H1 (cell line): ENCODE results near the gene TIAM2. TPM values are rescaled to one million over a fixed set of nuclear protein-coding genes. Genes with fewer than 3 reads are reported as not detected.

Experiments used
- CTCF ChIA-PET: fragments of 300-600 bp; sonication (Branson Sonifier 250); formaldehyde crosslinking; loops from one replicate; lab custom pipeline; 2021; ENCODE audit not compliant: partially characterized antibody; lab: Charles Lee
- POLR2A ChIA-PET: fragments of 300-600 bp; sonication (Branson Sonifier 250); formaldehyde crosslinking; loops from one replicate; lab custom pipeline; 2021; ENCODE audit warnings: inconsistent platforms; ENCODE audit not compliant: partially characterized antibody; lab: Charles Lee
- DNase-seq, 2 experiments: peaks; one replicate each; pipeline versions ENCODE4 v3.0.0 to v3.0.0-alpha.2; 2010 to 2022; ENCODE audit warnings: low spot score in 2 of 2, low read depth in 1 of 2, mixed read lengths in 1 of 2
- FAIRE-seq: peaks from 2 replicates; lab custom pipeline; 2011; peaks lifted over from hg19 to GRCh38; lab: Jason Lieb, UNC
- H2AFZ ChIP-seq: 2 replicates; pipeline ENCODE4 v1.8.1; 2012; ENCODE audit warnings: low read length, inconsistent platforms
- H2AK5ac ChIP-seq: 2 replicates; pipeline ENCODE4 v1.6.1; 2013; ENCODE audit warnings: low read depth, low read length
- H2BK120ac ChIP-seq: replicated peaks from 2 replicates; pipeline ENCODE3; 2013; ENCODE audit warnings: low read depth, low read length, inconsistent platforms
- H2BK12ac ChIP-seq: 2 replicates; pipeline ENCODE4 v1.6.1; 2013; ENCODE audit warnings: low read depth, low read length
- H2BK15ac ChIP-seq: 2 replicates; pipeline ENCODE4 v1.6.1; 2013; ENCODE audit warnings: low read length
- H2BK20ac ChIP-seq: 2 replicates; pipeline ENCODE4 v1.6.1; 2013; ENCODE audit warnings: low read length
- H2BK5ac ChIP-seq: 2 replicates; pipeline ENCODE4 v1.6.1; 2013; ENCODE audit warnings: low read depth, low read length
- H3K14ac ChIP-seq: 2 replicates; pipeline ENCODE4 v1.6.1; 2013; ENCODE audit warnings: inconsistent platforms; ENCODE audit not compliant: insufficient read length
- H3K18ac ChIP-seq: 2 replicates; pipeline ENCODE4 v1.6.1; 2013; ENCODE audit warnings: low read length; ENCODE audit errors: extremely low read depth
- H3K23ac ChIP-seq: 2 replicates; pipeline ENCODE4 v1.6.1; 2013; ENCODE audit warnings: inconsistent platforms; ENCODE audit not compliant: insufficient read length
- H3K23me2 ChIP-seq: 2 replicates; pipeline ENCODE4 v1.6.1; 2013; ENCODE audit warnings: low read depth, low read length
- H3K27ac ChIP-seq: 2 replicates; pipeline ENCODE4 v1.6.1; 2011; ENCODE audit warnings: low read depth, low read length, inconsistent platforms
- H3K27me3 ChIP-seq, 4 experiments: replicated peaks in 1 of 4; 1 replicate in 1 of 4; 2 replicates in 3 of 4; pipeline versions ENCODE4 v1.6.1 to v1.8.1; 2011 to 2013; ENCODE audit warnings: low read length in 3 of 4, mild to moderate bottlenecking in 3 of 4, inconsistent platforms in 2 of 4, mixed read lengths in 2 of 4, moderate library complexity in 1 of 4; ENCODE audit not compliant: control insufficient read depth in 3 of 4, insufficient read depth in 3 of 4; ENCODE audit errors: extremely low read depth in 1 of 4
- H3K36me3 ChIP-seq, 4 experiments: 2 replicates each; pipeline versions ENCODE4 v1.6.1 to v1.8.1; 2011 to 2013; ENCODE audit warnings: mild to moderate bottlenecking in 4 of 4, low read length in 3 of 4, moderate library complexity in 2 of 4, control low read depth in 1 of 4, inconsistent platforms in 1 of 4; ENCODE audit not compliant: insufficient read depth in 4 of 4, control insufficient read depth in 2 of 4
- H3K4ac ChIP-seq: replicated peaks from 2 replicates; pipeline ENCODE3; 2013; ENCODE audit warnings: low read length, low read depth, mixed read lengths, inconsistent platforms; ENCODE audit not compliant: insufficient read length
- H3K4me1 ChIP-seq, 4 experiments: replicated peaks in 1 of 4; 1 replicate in 1 of 4; 2 replicates in 3 of 4; pipeline versions ENCODE4 v1.6.1 to v1.8.1; 2011 to 2013; ENCODE audit warnings: low read length in 3 of 4, inconsistent platforms in 2 of 4, mixed read lengths in 1 of 4; ENCODE audit not compliant: insufficient read depth in 4 of 4, control insufficient read depth in 3 of 4
- H3K4me2 ChIP-seq, 2 experiments: 2 replicates each; pipeline versions ENCODE4 v1.6.1 to v1.8.1; 2011 to 2013; ENCODE audit warnings: low read depth in 2 of 2, low read length in 2 of 2, control low read depth in 1 of 2, inconsistent platforms in 1 of 2, mild to moderate bottlenecking in 1 of 2; ENCODE audit not compliant: insufficient read depth in 1 of 2
- H3K4me3 ChIP-seq, 4 experiments: fragments of 200-600, 300-600 bp in 1 of 4; sonication (generic), shearing (Covaris generic), sonication (Bioruptor Twin) in 1 of 4; 2 replicates each; pipeline versions ENCODE4 v1.5.1 to v1.8.1; 2011 to 2016; ENCODE audit warnings: low read length in 4 of 4, low read depth in 3 of 4, control low read depth in 2 of 4, inconsistent platforms in 2 of 4, mild to moderate bottlenecking in 2 of 4, mixed read lengths in 1 of 4, moderate library complexity in 1 of 4; ENCODE audit not compliant: insufficient read depth in 2 of 4; ENCODE audit errors: extremely low read depth in 1 of 4
- H3K56ac ChIP-seq: replicated peaks from 2 replicates; pipeline ENCODE3; 2013; ENCODE audit warnings: low read depth, mild to moderate bottlenecking, mixed read lengths, low read length, inconsistent platforms; ENCODE audit not compliant: insufficient read length
- H3K79me1 ChIP-seq: 2 replicates; pipeline ENCODE4 v1.6.1; 2013; ENCODE audit warnings: low read depth, low read length, control low read depth
- H3K79me2 ChIP-seq, 2 experiments: 2 replicates each; pipeline versions ENCODE4 v1.6.1 to v1.8.1; 2012 to 2013; ENCODE audit warnings: low read length in 2 of 2, mild to moderate bottlenecking in 2 of 2, inconsistent platforms in 1 of 2; ENCODE audit not compliant: insufficient read depth in 2 of 2, control insufficient read depth in 1 of 2
- H3K9ac ChIP-seq, 4 experiments: replicated peaks in 1 of 4; 1 replicate in 1 of 4; 2 replicates in 3 of 4; pipeline versions ENCODE4 v1.6.1 to v1.8.1; 2011 to 2013; ENCODE audit warnings: low read depth in 3 of 4, low read length in 3 of 4, control low read depth in 2 of 4, mild to moderate bottlenecking in 2 of 4, moderate library complexity in 2 of 4, inconsistent platforms in 1 of 4; ENCODE audit errors: extremely low read depth in 1 of 4
- H3K9me3 ChIP-seq, 2 experiments: 2 replicates each; pipeline versions ENCODE4 v1.6.1 to v1.8.1; 2012 to 2013; ENCODE audit warnings: mild to moderate bottlenecking in 2 of 2, moderate library complexity in 2 of 2, control low read depth in 1 of 2, inconsistent platforms in 1 of 2, low read depth in 1 of 2, low read length in 1 of 2, mixed read lengths in 1 of 2; ENCODE audit not compliant: insufficient read depth in 2 of 2
- H4K20me1 ChIP-seq, 2 experiments: replicated peaks in 1 of 2; 2 replicates each; pipeline versions ENCODE3 to v1.8.1; 2011 to 2013; ENCODE audit warnings: inconsistent platforms in 2 of 2, low read length in 2 of 2, mild to moderate bottlenecking in 1 of 2; ENCODE audit not compliant: insufficient read depth in 2 of 2, control insufficient read depth in 1 of 2
- H4K5ac ChIP-seq: 2 replicates; pipeline ENCODE4 v1.6.1; 2013; ENCODE audit warnings: low read length, low read depth, mixed read lengths, inconsistent platforms; ENCODE audit not compliant: insufficient read length
- H4K8ac ChIP-seq: 2 replicates; pipeline ENCODE4 v1.8.0; 2013; ENCODE audit warnings: mild to moderate bottlenecking, moderate library complexity, low read length, inconsistent platforms; ENCODE audit not compliant: insufficient read depth; ENCODE audit errors: extremely low read depth
- H4K91ac ChIP-seq: replicated peaks from 2 replicates; pipeline ENCODE3; 2013; ENCODE audit warnings: low read length, mixed read lengths, inconsistent platforms; ENCODE audit not compliant: insufficient read length
- CHD1 ChIP-seq: IDR thresholded peaks from 2 replicates; pipeline ENCODE4 v1.6.1; 2012; ENCODE audit warnings: low read depth, low read length, improper control_type of control experiment
- RAD21 ChIP-seq, 2 experiments: IDR thresholded peaks in 1 of 2; conservative IDR thresholded peaks in 1 of 2; 2 replicates each; pipeline ENCODE4 v1.6.1; 2011; ENCODE audit warnings: low read depth in 2 of 2, low read length in 2 of 2, improper control_type of control experiment in 1 of 2, inconsistent platforms in 1 of 2, mild to moderate bottlenecking in 1 of 2, moderate library complexity in 1 of 2
- RNF2 ChIP-seq: fragments of 200-900, 300-1000 bp; sonication (generic); IDR thresholded peaks from 2 replicates; pipeline ENCODE4 v1.7.1; 2016; ENCODE audit warnings: borderline replicate concordance, low read depth, mild to moderate bottlenecking, antibody characterized with exemption, low read length; ENCODE audit not compliant: poor library complexity, severe bottlenecking; ENCODE audit errors: missing control alignments
- SP1 ChIP-seq: IDR thresholded peaks from 2 replicates; pipeline ENCODE4 v1.6.1; 2011; ENCODE audit warnings: low read depth, low read length
- WGBS, 2 experiments: shearing (Covaris generic) in 1 of 2; methylation state at CpG; one replicate each; pipeline versions ENCODE4 v1.1.6 to v1.1.7; 2013 to 2015; ENCODE audit warnings: low lambda C conversion rate in 2 of 2, mixed read lengths in 2 of 2, inconsistent platforms in 1 of 2, low coverage in 1 of 2, missing lambda C conversion rate in 1 of 2; ENCODE audit not compliant: insufficient replicate concordance in 2 of 2, insufficient coverage in 1 of 2, insufficient read length in 1 of 2; ENCODE audit errors: extremely low coverage in 1 of 2, missing lambda C conversion rate in 1 of 2; 5-methylcytosine and 5-hydroxymethylcytosine counted together
- polyA plus RNA-seq, 7 experiments: library from polyadenylated mRNA; depleted of rRNA in 3 of 7; stranded (reverse) in 5 of 7; unstranded in 2 of 7; fragments of >200 nt in 5 of 7; fragments of 200-250 nt in 2 of 7; gene quantifications; 1 replicate in 5 of 7; 2 replicates in 1 of 7; 4 replicates in 1 of 7; pipeline versions ENCODE4 v1.2.1 to v1.2.3, GENCODE V29; 2011 to 2013; ENCODE audit warnings: missing spikeins in 2 of 7, mixed read lengths in 2 of 7
- total RNA-seq: library from RNA; stranded (reverse); fragmentation: NEBNext Ultra II Directional; extraction: Animal tissue kit (Norgen Biotek cat#: 25700); gene quantifications from 2 replicates; pipeline ENCODE4 v1.2.1, GENCODE V29; 2021
- TF ChIP-seq, protein P1 (sequence below): IDR thresholded peaks from 2 replicates; pipeline ENCODE4 v1.6.1; 2012; ENCODE audit warnings: inconsistent platforms

Gene TIAM2
- total and polyA plus RNA-seq, 2 of the 8 experiments (the other 6 are each of a cell fraction or from before 2014, with no cell fraction given): 7.4 to 23.9 TPM

DNA sequence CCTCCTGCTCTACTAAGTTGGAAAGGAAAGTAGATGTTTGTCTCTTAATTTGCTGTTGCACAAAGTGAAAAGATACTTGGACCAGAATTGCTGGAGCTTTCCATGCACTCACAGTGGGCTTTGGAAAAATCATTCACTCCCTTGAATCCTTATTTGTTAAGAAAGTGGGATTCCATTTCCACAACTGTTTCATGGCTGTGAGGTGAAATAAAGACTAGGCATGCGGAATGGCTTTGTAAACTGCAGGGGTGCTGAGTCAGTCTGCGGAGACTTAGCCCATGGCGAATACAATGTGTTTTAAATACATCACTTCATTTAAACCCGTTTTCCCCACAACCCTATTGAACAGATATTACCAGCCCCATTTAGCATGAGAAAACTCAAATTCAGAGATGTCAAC is 231.9 kb downstream of the TIAM2 start:
- WGBS, 2 experiments: 70% methylated on average over 4 of the region's 4 CpGs; no CpG with 5 or more reads in 1 of the 2 experiments
- H3K9ac ChIP-seq: no peak overlapping the region
- no peaks in the 10 kb centered on the region for H3K9me3 ChIP-seq
- no peaks in the 10 kb centered on the region for H3K79me2 ChIP-seq
- no peaks in the 10 kb centered on the region for H3K27me3 ChIP-seq
- H3K4ac ChIP-seq: no peak overlapping the region
- H3K4me2 ChIP-seq: no peak overlapping the region
- H3K18ac ChIP-seq: no peak overlapping the region
- no peaks in the 10 kb centered on the region for H3K36me3 ChIP-seq
- H3K56ac ChIP-seq: no peak overlapping the region
- no peak overlapping the region for H2AK5ac ChIP-seq
- CTCF ChIA-PET: interaction anchor here (0.6 to 2.9 kb wide), 4 partner anchors 14 to 49 kb away, joined by 3 to 14 read pairs (median 4); no protein-coding TSS in a partner anchor
- no peak overlapping the region for H3K27ac ChIP-seq
- H3K4me3 ChIP-seq: no peak overlapping the region
- H2BK120ac ChIP-seq: no peak overlapping the region
- no peak for FAIRE-seq
- H3K23ac ChIP-seq: no peak overlapping the region
- H2AFZ ChIP-seq: no peak overlapping the region
- no peak overlapping the region for H2BK15ac ChIP-seq
- no peak overlapping the region for H3K14ac ChIP-seq
- no peak overlapping the region for H2BK5ac ChIP-seq
- no peaks in the 10 kb centered on the region for H3K23me2 ChIP-seq
- peaks cover 0 to 9% (median 4%) of the 10 kb centered on the region in 4 experiments; a peak in 5 of 7 replicates for H3K4me1 ChIP-seq
- H4K20me1 ChIP-seq: no peaks in the 10 kb centered on the region
- no peak overlapping the region for H2BK12ac ChIP-seq
- POLR2A ChIA-PET: no interaction called here
- no peak for DNase-seq
- no peaks in the 10 kb centered on the region for H3K79me1 ChIP-seq
- no peak overlapping the region for H4K91ac ChIP-seq
- H4K8ac ChIP-seq: no peak overlapping the region
- no peak overlapping the region for H2BK20ac ChIP-seq
- TF ChIP-seq CHD1 (no peak), RNF2 (no peak), SP1 (no peak), RAD21 (IDR thresholded peaks at IDR 0.05 in 1 of 2, conservative IDR thresholded peaks at IDR 0.05 in 1 of 2; ENCODE audit: low read depth in 2 of 2, low read length in 2 of 2) (no peak)
- TF ChIP-seq, protein P1, sequence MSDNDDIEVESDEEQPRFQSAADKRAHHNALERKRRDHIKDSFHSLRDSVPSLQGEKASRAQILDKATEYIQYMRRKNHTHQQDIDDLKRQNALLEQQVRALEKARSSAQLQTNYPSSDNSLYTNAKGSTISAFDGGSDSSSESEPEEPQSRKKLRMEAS: no peak
- no peak overlapping the region for H4K5ac ChIP-seq
